BLaER1 treated with 17β-estradiol and CSF1 and Interleukin-3, amounts not matched to agents 10 nM and 100 nM (cell line): ENCODE results near the gene CD8B2.
"Not testable (repeated sequence)": the region's sequence is repeated elsewhere in the genome, so short reads cannot be mapped to it uniquely, and the experiment has no call there.

Experiments
- H3K27ac ChIP-seq, 11 experiments: shearing (Covaris generic); formaldehyde crosslinking; 2 replicates each; pipeline ENCODE4 v1.8.1; 2022
- H3K27me3 ChIP-seq, 11 experiments: shearing (Covaris generic); formaldehyde crosslinking; 2 replicates each; pipeline ENCODE4 v1.8.1; 2022
- H3K36me3 ChIP-seq, 11 experiments: shearing (Covaris generic); formaldehyde crosslinking; 2 replicates each; pipeline ENCODE4 v1.8.1; 2022
- H3K4me1 ChIP-seq, 10 experiments: shearing (Covaris generic); formaldehyde crosslinking; 2 replicates each; pipeline ENCODE4 v1.8.1; 2022
- H3K4me2 ChIP-seq, 11 experiments: shearing (Covaris generic); formaldehyde crosslinking; 2 replicates each; pipeline ENCODE4 v1.8.1; 2022
- H3K4me3 ChIP-seq, 10 experiments: shearing (Covaris generic); formaldehyde crosslinking; 2 replicates each; pipeline ENCODE4 v1.8.1; 2022
- H3K9ac ChIP-seq, 11 experiments: shearing (Covaris generic); formaldehyde crosslinking; 2 replicates each; pipeline ENCODE4 v1.8.1; 2022
- H3K9me3 ChIP-seq, 11 experiments: shearing (Covaris generic); formaldehyde crosslinking; replicated peaks in 1 of 11; 2 replicates each; pipeline ENCODE4 v1.8.1; 2022
- H4K20me1 ChIP-seq, 11 experiments: shearing (Covaris generic); formaldehyde crosslinking; 2 replicates each; pipeline ENCODE4 v1.8.1; 2022
- Cebpa-rat ChIP-seq, 11 experiments: shearing (Covaris generic); IDR thresholded peaks; 2 replicates each; pipeline ENCODE4 v1.8.1; 2022

The CD8B2 gene

DNA sequence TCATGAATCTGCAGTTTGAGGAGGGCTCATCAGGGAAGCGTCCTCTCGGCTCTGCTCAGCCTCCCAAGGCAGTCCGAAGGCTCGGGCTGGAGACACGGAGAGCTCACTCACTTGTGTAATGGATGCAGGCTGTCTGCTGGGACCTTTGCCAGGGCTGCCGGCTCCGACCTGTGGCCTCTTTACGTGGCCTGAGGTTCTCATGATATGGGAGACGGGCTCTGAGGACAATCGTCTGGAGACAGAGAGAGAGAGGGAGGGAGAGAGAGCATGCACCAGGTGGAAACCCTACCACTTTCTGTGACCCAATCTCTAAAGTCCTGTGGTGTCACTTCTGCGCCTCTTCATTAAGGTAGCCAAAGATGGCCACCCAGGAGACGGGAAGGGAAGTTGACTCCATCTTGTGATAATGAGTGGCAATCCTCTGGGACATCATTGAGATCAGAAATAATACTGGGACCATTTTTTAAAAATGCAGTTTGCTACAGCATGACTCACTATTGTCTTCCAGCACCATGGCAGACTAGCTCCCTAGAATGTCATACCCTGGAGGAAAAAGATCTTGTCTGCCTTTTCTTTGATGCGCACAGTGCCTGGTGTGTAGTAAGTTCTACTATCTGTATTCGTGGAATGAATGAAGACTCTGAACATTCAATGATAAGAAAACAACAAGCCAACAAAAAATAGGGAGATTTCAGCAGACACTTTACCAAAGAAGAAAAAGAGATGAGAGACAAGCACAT is 60.2 kb downstream of the CD8B2 start:
- Histone ChIP-seq H3K4me1 (peaks cover 0 to 21% (median 13%) of the 10 kb centered on the region in 10 experiments; a peak in 13 of 20 replicates), H4K20me1 (no peaks in the 10 kb centered on the region; a peak in 1 of 22 replicates), H3K4me2 (peak overlapping the region in 5 of 11 experiments; percentile 35 to 68 (median 60); a peak in 10 of 22 replicates), H3K27me3 (no peaks in the 10 kb centered on the region), H3K9me3 (no peaks in the 10 kb centered on the region), H3K27ac (no peak overlapping the region; a peak in 1 of 22 replicates), H3K4me3 (no peak overlapping the region), H3K9ac (no peak overlapping the region), H3K36me3 (no peaks in the 10 kb centered on the region)
- TF ChIP-seq Cebpa-rat (IDR thresholded peaks at IDR 0.05) = no peak

DNA sequence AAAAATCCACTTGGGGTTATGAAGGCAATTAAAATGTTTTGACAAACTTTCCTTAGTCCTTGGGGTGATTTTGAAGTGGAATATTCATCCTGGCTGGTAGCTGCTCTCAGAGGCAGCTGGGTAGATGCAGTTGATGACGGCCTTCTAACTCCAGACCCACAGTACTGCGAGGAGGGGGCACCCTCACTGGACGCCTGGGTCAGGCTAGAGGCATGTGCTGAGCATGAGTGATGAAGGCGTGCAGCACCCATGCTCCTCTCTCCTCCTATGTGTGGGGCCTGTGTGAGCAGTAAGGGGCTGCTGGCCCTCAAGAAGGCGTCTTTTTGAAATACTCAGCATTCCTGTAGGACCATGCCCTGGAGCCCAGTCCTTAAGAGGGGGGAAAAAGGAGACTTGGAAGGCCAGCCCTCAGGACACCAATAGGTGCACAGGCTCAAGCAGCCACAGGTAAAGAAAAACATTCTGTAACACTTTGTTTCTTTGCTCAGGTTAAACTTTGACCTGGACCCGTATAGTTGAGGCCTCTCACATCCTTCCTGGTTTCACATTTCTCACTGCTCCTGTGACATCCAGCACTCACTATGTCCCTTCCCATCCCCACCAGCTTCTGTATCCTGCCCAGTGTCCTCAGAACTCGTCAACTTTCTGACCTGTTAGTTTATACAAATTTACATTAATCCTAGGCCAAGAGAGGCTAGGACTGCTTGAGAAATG is 64.4 kb downstream of the CD8B2 start:
- H4K20me1 ChIP-seq = no peaks in the 10 kb centered on the region
- H3K27ac ChIP-seq = no peak overlapping the region
- no peaks in the 10 kb centered on the region for H3K36me3 ChIP-seq
- H3K4me2 ChIP-seq = no peak overlapping the region
- H3K27me3 ChIP-seq = no peaks in the 10 kb centered on the region
- no peak overlapping the region for H3K4me3 ChIP-seq
- peaks cover 0 to 6% (median 1%) of the 10 kb centered on the region in 11 experiments; a peak in 4 of 22 replicates for H3K9me3 ChIP-seq
- no peak for TF ChIP-seq Cebpa-rat (IDR thresholded peaks at IDR 0.05)
- no peak overlapping the region for H3K9ac ChIP-seq
- H3K4me1 ChIP-seq = peaks cover 0 to 14% (median 6%) of the 10 kb centered on the region in 10 experiments; a peak in 12 of 20 replicates

DNA sequence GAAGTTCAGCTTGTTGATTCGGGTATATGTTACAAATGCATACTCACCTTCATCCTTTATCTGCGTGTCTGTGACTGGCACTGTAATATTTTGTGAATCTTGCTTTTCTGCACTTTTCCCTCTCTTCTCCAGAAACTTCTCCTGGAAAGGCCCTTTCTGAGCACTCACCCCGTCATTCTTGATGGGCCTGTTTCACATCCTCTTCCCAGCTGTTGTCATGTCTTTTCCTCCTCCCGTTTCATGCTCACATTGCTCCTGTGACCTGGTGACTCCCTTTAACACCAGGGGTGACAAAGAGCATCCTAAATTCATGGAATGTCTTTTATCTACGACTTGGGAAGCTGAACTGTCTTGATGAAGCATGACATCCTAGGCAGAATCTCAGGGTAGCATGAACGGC is 65.8 kb downstream of the CD8B2 start:
- no peaks in the 10 kb centered on the region for H3K36me3 ChIP-seq
- H4K20me1 ChIP-seq = no peaks in the 10 kb centered on the region
- TF ChIP-seq Cebpa-rat (IDR thresholded peaks at IDR 0.05) = no peak
- H3K9ac ChIP-seq = no peak overlapping the region
- H3K27me3 ChIP-seq = no peaks in the 10 kb centered on the region
- H3K4me2 ChIP-seq = peak overlapping the region in 1 of 11 experiments; percentile 28; a peak in 1 of 22 replicates
- H3K4me1 ChIP-seq = peaks cover 0 to 5% (median 0%) of the 10 kb centered on the region in 10 experiments; a peak in 1 of 20 replicates
- H3K27ac ChIP-seq = no peak overlapping the region
- peaks cover 0 to 12% (median 4%) of the 10 kb centered on the region in 11 experiments; a peak in 7 of 22 replicates for H3K9me3 ChIP-seq
- H3K4me3 ChIP-seq = no peak overlapping the region

DNA sequence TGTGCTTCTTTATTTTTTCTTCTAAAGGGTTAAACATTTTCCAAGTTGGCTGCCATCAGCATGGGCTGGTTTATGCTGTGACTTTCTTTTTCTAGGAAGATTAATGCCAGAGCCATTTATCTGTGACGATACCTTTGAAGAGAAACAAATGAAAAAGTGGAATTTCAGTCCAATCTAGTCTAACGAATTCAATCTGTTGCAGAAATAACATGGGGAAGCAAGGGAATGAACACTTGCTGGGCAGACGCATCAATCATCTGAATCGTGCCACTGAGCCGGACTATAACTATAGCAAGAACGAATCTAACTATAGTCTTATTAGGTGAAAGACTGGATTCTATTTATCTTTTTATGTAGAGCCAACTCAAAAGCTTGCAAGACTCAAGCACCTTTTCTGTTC is 66.2 kb downstream of the CD8B2 start:
- no peak overlapping the region for H3K27ac ChIP-seq
- no peak for TF ChIP-seq Cebpa-rat (IDR thresholded peaks at IDR 0.05)

DNA sequence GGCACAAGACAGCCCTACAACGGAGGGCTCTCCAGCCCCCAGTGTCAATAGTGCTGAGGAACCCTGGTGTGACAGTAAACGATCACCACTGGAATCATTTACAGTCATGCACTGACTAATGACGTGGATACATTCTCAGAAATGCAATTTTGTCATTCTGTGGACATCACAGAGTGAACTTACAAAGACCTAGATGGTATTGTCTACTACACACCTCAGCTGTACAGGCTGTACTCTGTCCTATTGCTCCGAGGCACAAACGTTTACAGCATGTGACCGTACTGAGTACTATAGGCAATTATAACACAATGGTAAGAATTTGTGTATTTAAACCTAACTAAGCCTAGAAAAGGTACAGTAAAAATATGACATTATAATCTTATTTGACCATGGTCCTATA is 67.2 kb downstream of the CD8B2 start:
- Histone ChIP-seq H3K9ac (no peak overlapping the region), H3K27ac (no peak overlapping the region), H3K4me1 (peaks cover 0 to 14% (median 0%) of the 10 kb centered on the region in 10 experiments; a peak in 5 of 20 replicates), H4K20me1 (no peaks in the 10 kb centered on the region), H3K9me3 (peaks cover 0 to 15% (median 9%) of the 10 kb centered on the region in 11 experiments; a peak in 7 of 22 replicates), H3K36me3 (no peaks in the 10 kb centered on the region), H3K4me2 (no peak overlapping the region), H3K27me3 (no peaks in the 10 kb centered on the region), H3K4me3 (no peak overlapping the region)
- no peak for TF ChIP-seq Cebpa-rat (IDR thresholded peaks at IDR 0.05)

More for the DNA sequence above, 66.2 kb downstream of the CD8B2 start:
- Histone ChIP-seq H4K20me1 (no peaks in the 10 kb centered on the region), H3K27me3 (no peaks in the 10 kb centered on the region), H3K4me1 (peaks cover 0 to 5% (median 0%) of the 10 kb centered on the region in 10 experiments; a peak in 1 of 20 replicates), H3K4me2 (peak overlapping the region in 1 of 11 experiments; percentile 28; a peak in 1 of 22 replicates), H3K9me3 (peaks cover 0 to 15% (median 5%) of the 10 kb centered on the region in 11 experiments; a peak in 7 of 22 replicates), H3K36me3 (no peaks in the 10 kb centered on the region), H3K9ac (no peak overlapping the region), H3K4me3 (no peak overlapping the region)

DNA sequence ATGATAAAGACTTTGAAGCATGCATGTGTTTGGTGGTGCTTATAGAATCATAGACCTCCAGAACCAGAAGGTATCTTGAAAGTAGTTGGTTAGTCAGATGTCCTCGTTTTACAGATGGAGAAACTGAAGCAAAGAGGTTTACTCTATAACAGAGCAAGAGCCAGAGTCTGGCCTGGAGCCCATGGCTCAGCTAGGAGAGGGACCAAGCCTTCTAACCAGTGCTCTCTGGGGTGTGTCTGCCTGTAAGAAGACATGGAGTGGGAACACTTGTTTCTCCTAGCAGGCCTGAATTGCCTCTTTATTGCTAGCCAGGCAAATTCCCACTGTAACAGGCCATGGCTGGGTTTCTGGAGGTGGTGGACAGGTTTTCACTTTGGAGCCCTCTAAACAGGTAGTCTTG is 67.9 kb downstream of the CD8B2 start:
- no peak overlapping the region for H3K9ac ChIP-seq
- peaks cover 0 to 15% (median 9%) of the 10 kb centered on the region in 11 experiments; a peak in 7 of 22 replicates for H3K9me3 ChIP-seq
- no peak overlapping the region for H3K27ac ChIP-seq
- H3K4me2 ChIP-seq = no peak overlapping the region
- H3K36me3 ChIP-seq = no peaks in the 10 kb centered on the region
- no peak for TF ChIP-seq Cebpa-rat (IDR thresholded peaks at IDR 0.05)
- H3K4me3 ChIP-seq = no peak overlapping the region
- no peaks in the 10 kb centered on the region for H3K27me3 ChIP-seq
- no peaks in the 10 kb centered on the region for H4K20me1 ChIP-seq
- H3K4me1 ChIP-seq = peaks cover 0 to 20% (median 0%) of the 10 kb centered on the region in 10 experiments; a peak in 5 of 20 replicates

DNA sequence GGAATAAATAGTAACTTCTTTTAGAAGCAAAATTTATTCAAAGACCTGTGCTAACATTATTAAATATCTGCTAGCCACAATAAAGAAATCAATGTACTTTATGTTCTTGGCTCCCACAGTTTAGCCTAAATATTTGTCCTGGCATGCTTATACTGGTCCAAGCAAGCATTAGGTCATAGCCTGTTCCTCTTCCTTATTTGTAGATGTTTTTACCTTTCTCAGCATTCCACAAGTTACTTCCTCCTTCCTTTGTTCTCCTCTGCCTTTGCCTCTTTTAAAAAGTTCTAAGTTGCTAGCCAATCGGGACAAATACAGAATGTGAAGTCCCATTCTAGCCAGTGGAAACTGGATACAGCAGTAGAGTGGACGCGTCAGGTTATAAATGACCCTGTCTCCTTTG is 72.6 kb downstream of the CD8B2 start:
- H3K4me3 ChIP-seq, H3K9ac ChIP-seq, H3K27ac ChIP-seq, H4K20me1 ChIP-seq, H3K36me3 ChIP-seq, H3K27me3 ChIP-seq: not testable (repeated sequence)
- Histone ChIP-seq H3K4me1 (peaks cover 14 to 32% (median 20%) of the 10 kb centered on the region in 10 experiments), H3K9me3 (peaks cover 0 to 15% (median 9%) of the 10 kb centered on the region in 11 experiments; a peak in 7 of 22 replicates), H3K4me2 (peak overlapping the region in 2 of 11 experiments; percentile 43; a peak in 3 of 22 replicates)

DNA sequence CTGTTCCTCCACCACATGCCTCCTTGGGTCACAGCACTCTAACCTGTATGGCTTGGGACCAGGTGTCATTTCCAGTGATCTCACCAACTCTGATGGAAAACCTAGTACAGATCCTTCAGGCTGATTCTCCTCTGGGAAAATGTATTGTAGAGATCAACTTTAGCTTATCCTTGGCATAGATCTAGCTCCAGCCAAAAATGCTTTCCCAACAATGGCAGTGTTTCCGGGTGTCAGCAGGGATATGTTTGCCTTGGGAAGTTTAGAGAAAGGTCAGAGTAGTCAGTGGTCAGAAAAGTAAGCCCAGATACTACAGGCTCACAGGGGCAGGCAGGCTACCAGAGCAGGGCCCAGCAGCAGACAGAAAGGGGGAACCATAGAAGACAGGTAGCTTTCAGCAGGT is 73.6 kb downstream of the CD8B2 start:
- peaks cover 14 to 38% (median 28%) of the 10 kb centered on the region in 10 experiments for H3K4me1 ChIP-seq
- no peaks in the 10 kb centered on the region for H3K36me3 ChIP-seq
- no peak overlapping the region for H3K4me3 ChIP-seq
- H4K20me1 ChIP-seq = no peaks in the 10 kb centered on the region
- H3K9me3 ChIP-seq = peaks cover 0 to 15% (median 5%) of the 10 kb centered on the region in 11 experiments; a peak in 6 of 22 replicates
- no peaks in the 10 kb centered on the region for H3K27me3 ChIP-seq
- no peak overlapping the region for H3K9ac ChIP-seq
- no peak overlapping the region for H3K4me2 ChIP-seq
- no peak for TF ChIP-seq Cebpa-rat (IDR thresholded peaks at IDR 0.05)
- no peak overlapping the region for H3K27ac ChIP-seq

DNA sequence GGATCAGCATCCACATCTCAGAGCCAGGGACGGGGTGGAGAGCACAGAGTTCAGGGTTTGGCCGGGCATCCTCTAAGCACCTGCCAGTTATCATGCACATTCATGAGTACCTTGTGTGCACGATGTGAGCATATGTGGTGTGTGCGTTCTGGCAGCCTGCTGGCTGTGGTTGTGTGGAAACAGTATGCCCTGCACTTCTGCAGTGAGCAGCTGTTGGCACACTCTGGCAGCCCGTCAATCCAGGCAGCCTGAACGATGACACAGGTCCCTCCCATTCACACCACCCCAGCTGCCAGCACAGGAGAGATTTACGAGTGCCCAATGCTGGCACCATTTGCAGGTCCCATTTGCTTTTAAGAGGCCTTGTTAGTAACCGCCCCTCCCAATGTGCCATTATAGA is 74.2 kb downstream of the CD8B2 start:
- peaks cover 19 to 44% (median 34%) of the 10 kb centered on the region in 10 experiments for H3K4me1 ChIP-seq
- H3K4me3 ChIP-seq = no peak overlapping the region
- no peak overlapping the region for H3K27ac ChIP-seq
- H3K9ac ChIP-seq = no peak overlapping the region
- H3K4me2 ChIP-seq = no peak overlapping the region
- no peak for TF ChIP-seq Cebpa-rat (IDR thresholded peaks at IDR 0.05)
- H3K9me3 ChIP-seq = peaks cover 0 to 20% (median 7%) of the 10 kb centered on the region in 11 experiments; a peak in 7 of 22 replicates
- no peaks in the 10 kb centered on the region for H4K20me1 ChIP-seq
- H3K36me3 ChIP-seq = no peaks in the 10 kb centered on the region
- no peaks in the 10 kb centered on the region for H3K27me3 ChIP-seq
